Measurements from ENCODE around the gene RNF213. TPM values are rescaled to one million over a fixed set of nuclear protein-coding genes. Genes with fewer than 3 reads are reported as not detected.
"Not testable (repeated sequence)": the region's sequence is repeated elsewhere in the genome, so short reads cannot be mapped to it uniquely, and the experiment has no call there.

Gene RNF213
- polyA plus RNA-seq, 1 of the 3 experiments (the other 2 are of a cell fraction): 57.5 TPM

DNA sequence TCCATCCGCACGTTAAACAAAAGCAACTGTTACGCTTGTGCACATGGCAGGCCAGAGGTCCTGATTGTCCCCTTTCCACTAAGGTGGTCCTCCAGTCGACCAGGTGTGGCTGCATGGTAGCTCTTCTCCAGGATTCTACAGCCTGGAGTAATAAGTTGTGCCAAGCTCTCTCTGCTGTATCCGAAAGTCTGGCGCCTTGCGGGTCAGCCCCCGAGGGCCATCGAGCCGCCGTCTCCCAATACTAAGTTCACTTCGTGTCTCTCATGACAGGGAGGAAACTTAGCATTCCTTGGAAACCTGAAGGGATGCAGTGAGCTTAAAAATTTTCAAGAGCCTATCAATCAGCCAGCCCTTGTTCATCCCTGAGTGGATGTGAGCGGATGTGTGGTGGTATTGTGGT is 149.0 kb downstream of the RNF213 start:
- H3K4me1 ChIP-seq (ENCODE audit: control insufficient read depth in 1 of 2, insufficient read depth in 2 of 2, low read depth in 1 of 2, low read length in 1 of 2): peaks cover 0 to 13% of the 10 kb centered on the region in 2 experiments; a peak in 2 of 4 replicates
- no peaks in the 10 kb centered on the region for H3K9me3 ChIP-seq
- peaks cover 19% of the 10 kb centered on the region; the same call in 1 of the 2 replicates for H3K79me2 ChIP-seq (ENCODE audit: insufficient read depth)
- 86% methylated on average over 13 of the region's 13 CpGs for WGBS (ENCODE audit: low lambda C conversion rate)
- POLR2A ChIA-PET: no interaction called here
- no peak overlapping the region for H3K27ac ChIP-seq (ENCODE audit: low read depth in 2 of 2, low read length in 1 of 2)
- no peaks in the 10 kb centered on the region for H3K36me3 ChIP-seq (replicated peaks in 1 of 2; ENCODE audit: control insufficient read depth in 1 of 2, insufficient read depth in 2 of 2, low read length in 1 of 2)
- H3K9ac ChIP-seq: no peak overlapping the region
- no peaks in the 10 kb centered on the region for H3K27me3 ChIP-seq (ENCODE audit: insufficient read depth)
- H3K9me2 ChIP-seq: no peaks in the 10 kb centered on the region
- no peak overlapping the region for H3K4me2 ChIP-seq
- DNase-seq: no peak
- no peaks in the 10 kb centered on the region for H3F3A ChIP-seq (replicated peaks; ENCODE audit: insufficient read depth)
- CTCF ChIA-PET: interaction anchor here (1.3 to 1.5 kb wide), 3 partner anchors 17 to 125 kb away, joined by 3 to 4 read pairs (median 3); no protein-coding TSS in a partner anchor
- no peaks in the 10 kb centered on the region for H4K20me1 ChIP-seq (ENCODE audit: insufficient read depth)
- TF ChIP-seq EP300 (IDR thresholded peaks at IDR 0.05; ENCODE audit: borderline replicate concordance in 1 of 2, low read depth in 1 of 2, low read length in 1 of 2) (no peak), RCOR1 (IDR thresholded peaks at IDR 0.05; ENCODE audit: low read length) (no peak), FOSL2 (IDR thresholded peaks at IDR 0.05; ENCODE audit: borderline replicate concordance, low read depth) (no peak)
- H3K4me3 ChIP-seq (ENCODE audit: low read depth in 2 of 2, low read length in 1 of 2): no peak overlapping the region
- H2AFZ ChIP-seq (ENCODE audit: low read depth): no peak overlapping the region

DNA sequence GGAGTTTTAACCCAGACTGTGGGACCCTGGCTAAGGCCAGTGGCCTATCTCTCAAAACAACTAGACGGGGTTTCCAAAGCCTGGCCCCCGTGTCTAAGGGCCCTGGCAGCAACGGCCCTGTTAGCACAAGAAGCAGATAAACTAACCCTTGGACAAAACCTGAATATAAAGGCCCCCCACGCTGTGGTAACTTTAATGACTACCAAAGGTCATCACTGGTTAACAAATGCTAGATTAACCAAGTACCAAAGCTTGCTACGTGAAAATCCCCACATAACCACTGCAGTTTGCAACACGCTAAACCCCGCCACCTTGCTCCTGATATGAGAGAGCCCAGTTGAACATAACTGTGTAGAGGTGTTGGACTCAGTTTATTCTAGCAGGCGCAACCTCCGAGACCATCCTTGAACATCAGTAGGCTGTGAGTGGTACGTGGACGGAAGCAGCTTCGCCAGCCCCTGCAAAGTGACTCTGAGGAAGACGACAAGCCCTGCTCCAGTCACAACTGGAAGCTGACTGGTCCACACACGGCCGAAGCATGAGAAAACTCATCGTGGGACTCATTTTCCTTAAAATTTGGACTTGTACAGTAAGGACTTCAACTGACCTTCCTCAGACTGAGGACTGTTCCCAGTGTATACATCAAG is 149.9 kb downstream of the RNF213 start:
- POLR2A ChIA-PET; H3K27me3 ChIP-seq (ENCODE audit: insufficient read depth); H4K20me1 ChIP-seq (ENCODE audit: insufficient read depth); H3F3A ChIP-seq (replicated peaks; ENCODE audit: insufficient read depth); DNase-seq; H3K36me3 ChIP-seq (replicated peaks in 1 of 2; ENCODE audit: control insufficient read depth in 1 of 2, insufficient read depth in 2 of 2, low read length in 1 of 2); H3K9me2 ChIP-seq; H3K4me2 ChIP-seq; H3K4me3 ChIP-seq (ENCODE audit: low read depth in 2 of 2, low read length in 1 of 2); H3K9ac ChIP-seq; H3K27ac ChIP-seq (ENCODE audit: low read depth in 2 of 2, low read length in 1 of 2); H2AFZ ChIP-seq (ENCODE audit: low read depth); H3K9me3 ChIP-seq: not testable (repeated sequence)
- Histone ChIP-seq H3K79me2 (ENCODE audit: insufficient read depth) (peaks cover 22% of the 10 kb centered on the region), H3K4me1 (ENCODE audit: control insufficient read depth in 1 of 2, insufficient read depth in 2 of 2, low read depth in 1 of 2, low read length in 1 of 2) (peaks cover 0 to 13% of the 10 kb centered on the region in 2 experiments; a peak in 2 of 4 replicates)
- WGBS (ENCODE audit: low lambda C conversion rate): 84% methylated on average over 16 of the region's 16 CpGs
- CTCF ChIA-PET: interaction anchor here (0.6 to 1.5 kb wide), 3 partner anchors 16 to 53 kb away, joined by 3 to 4 read pairs (median 3); no protein-coding TSS in a partner anchor

GRCh38 chr17:80413771-80414507 is 153.3 kb downstream of the RNF213 start:
- no peak for DNase-seq
- H4K20me1 ChIP-seq (ENCODE audit: insufficient read depth): peaks cover 25% of the 10 kb centered on the region
- TF ChIP-seq SIN3A (IDR thresholded peaks at IDR 0.05; ENCODE audit: borderline replicate concordance, low read depth, low read length) (no peak), MAX (IDR thresholded peaks at IDR 0.05; ENCODE audit: low read depth) (no peak), TEAD4 (IDR thresholded peaks at IDR 0.05; ENCODE audit: borderline replicate concordance, insufficient read depth) (no peak), POLR2AphosphoS5 (IDR thresholded peaks at IDR 0.05; ENCODE audit: low read depth, low read length) (no peak), RXRA (IDR thresholded peaks at IDR 0.05; ENCODE audit: borderline replicate concordance, low read depth) (no peak), MXI1 (IDR thresholded peaks at IDR 0.05; ENCODE audit: low read depth, low read length) (no peak), YY1 (IDR thresholded peaks at IDR 0.05; ENCODE audit: low read depth) (no peak), GATA2 (CRISPR knock-in tag; IDR thresholded peaks at IDR 0.05) (no peak), USF1 (IDR thresholded peaks at IDR 0.05; ENCODE audit: borderline replicate concordance, low read depth) (no peak), REST (IDR thresholded peaks at IDR 0.05; ENCODE audit: low read depth, low read length) (no peak), NFIC (IDR thresholded peaks at IDR 0.05; ENCODE audit: borderline replicate concordance) (no peak), TAF1 (IDR thresholded peaks at IDR 0.05; ENCODE audit: borderline replicate concordance, low read depth, low read length) (no peak)

More at GRCh38 chr17:80413771-80414507, 153.3 kb downstream of the RNF213 start:
- CTCF ChIA-PET: interaction anchor here (1.0 to 6.5 kb wide), 7 partner anchors 12 to 408 kb away, joined by 3 to 47 read pairs (median 7); partner anchors contain the start of gene GAA
- 43% methylated on average over 26 of the region's 26 CpGs for WGBS (ENCODE audit: low lambda C conversion rate)
- Histone ChIP-seq H3K4me2 (peak overlapping the region; percentile 94), H3K9me3 (no peaks in the 10 kb centered on the region), H3K9me2 (no peaks in the 10 kb centered on the region), H3K79me2 (ENCODE audit: insufficient read depth) (peaks cover 46% of the 10 kb centered on the region), H3K27ac (ENCODE audit: low read depth in 2 of 2, low read length in 1 of 2) (peak overlapping the region in 1 of 2 experiments; percentile 99; a peak in 1 of 4 replicates), H3K4me3 (ENCODE audit: low read depth in 2 of 2, low read length in 1 of 2) (peak overlapping the region; percentile 98 to 99), H3K9ac (peak overlapping the region; percentile 98), H3K36me3 (replicated peaks in 1 of 2; ENCODE audit: control insufficient read depth in 1 of 2, insufficient read depth in 2 of 2, low read length in 1 of 2) (peaks cover 16% of the 10 kb centered on the region in 2 experiments), H2AFZ (ENCODE audit: low read depth) (peak overlapping the region; percentile 80; the same call in 1 of the 2 replicates), H3K4me1 (ENCODE audit: control insufficient read depth in 1 of 2, insufficient read depth in 2 of 2, low read depth in 1 of 2, low read length in 1 of 2) (peaks cover 5 to 25% of the 10 kb centered on the region in 2 experiments; a peak in 2 of 4 replicates), H3F3A (replicated peaks; ENCODE audit: insufficient read depth) (peaks cover 5% of the 10 kb centered on the region), H3K27me3 (ENCODE audit: insufficient read depth) (no peaks in the 10 kb centered on the region)
- POLR2A ChIA-PET: interaction anchor here (1.7 to 2.3 kb wide), 3 partner anchors 10 to 313 kb away, joined by 6 to 8 read pairs (median 7); partner anchors contain the start of gene GAA

All from SK-N-SH (cell line).